ENCODE data around the gene FUT8. TPM values are rescaled to one million over a fixed set of nuclear protein-coding genes. Genes with fewer than 3 reads are reported as not detected.

FUT8 gene
- total RNA-seq, result 10 to 100 TPM; 29.0 to 29.6 TPM

GRCh38 chr14:65412032-65412846 lies at the start of gene FUT8:
Gene FUT8 (plus strand): TSS chr14:65412730. CDS start chr14:65561564, 148,834 bp downstream.

Small RNA genes lying within 50 kb of the gene (small RNA-seq; reads per million reads assigned to genes)
- gene MIR625, result 1.7 to 3.5 reads per million in 2 donors
